Cardiac septum (tissue), 1 donor: Measurements from ENCODE around the gene TNFAIP2. TPM values are rescaled to one million over a fixed set of nuclear protein-coding genes. Genes with fewer than 3 reads are reported as not detected.
A peak's percentile ranks its signal among the peaks of the same experiment; 100 is the strongest.

ENCODE experiments used
- DNase-seq: peaks from one replicate; pipeline ENCODE4 v3.0.0-alpha.2; 2020; ENCODE audit warnings: low spot score
- intact Hi-C: fragments of 100-400 bp; cut with DNase I; formaldehyde crosslinking; loops from one replicate; pipeline ENCODE4 v1.14.0; 2022
- long read RNA-seq: library from polyadenylated mRNA; unstranded; transcript quantifications from one replicate; pipeline ENCODE4 v2.0.0, GENCODE V29; 2021
- total RNA-seq: library from RNA; stranded (reverse); fragmentation: NEBNext Ultra II Directional; extraction: Animal tissue kit (Norgen Biotek cat#: 25700); gene quantifications from one replicate; pipeline ENCODE4 v1.2.1, GENCODE V29; 2021
- donor health status: DM: no; HTN: no; CAD: no.

Gene TNFAIP2, protein sequence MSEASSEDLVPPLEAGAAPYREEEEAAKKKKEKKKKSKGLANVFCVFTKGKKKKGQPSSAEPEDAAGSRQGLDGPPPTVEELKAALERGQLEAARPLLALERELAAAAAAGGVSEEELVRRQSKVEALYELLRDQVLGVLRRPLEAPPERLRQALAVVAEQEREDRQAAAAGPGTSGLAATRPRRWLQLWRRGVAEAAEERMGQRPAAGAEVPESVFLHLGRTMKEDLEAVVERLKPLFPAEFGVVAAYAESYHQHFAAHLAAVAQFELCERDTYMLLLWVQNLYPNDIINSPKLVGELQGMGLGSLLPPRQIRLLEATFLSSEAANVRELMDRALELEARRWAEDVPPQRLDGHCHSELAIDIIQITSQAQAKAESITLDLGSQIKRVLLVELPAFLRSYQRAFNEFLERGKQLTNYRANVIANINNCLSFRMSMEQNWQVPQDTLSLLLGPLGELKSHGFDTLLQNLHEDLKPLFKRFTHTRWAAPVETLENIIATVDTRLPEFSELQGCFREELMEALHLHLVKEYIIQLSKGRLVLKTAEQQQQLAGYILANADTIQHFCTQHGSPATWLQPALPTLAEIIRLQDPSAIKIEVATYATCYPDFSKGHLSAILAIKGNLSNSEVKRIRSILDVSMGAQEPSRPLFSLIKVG
- total RNA-seq, result 31.3 TPM
- long read RNA-seq, partial matches to known transcripts, result 11 of 13 reads
- long read RNA-seq, other reads (novel, unspliced or antisense), result 1 of 13 reads

DNA sequence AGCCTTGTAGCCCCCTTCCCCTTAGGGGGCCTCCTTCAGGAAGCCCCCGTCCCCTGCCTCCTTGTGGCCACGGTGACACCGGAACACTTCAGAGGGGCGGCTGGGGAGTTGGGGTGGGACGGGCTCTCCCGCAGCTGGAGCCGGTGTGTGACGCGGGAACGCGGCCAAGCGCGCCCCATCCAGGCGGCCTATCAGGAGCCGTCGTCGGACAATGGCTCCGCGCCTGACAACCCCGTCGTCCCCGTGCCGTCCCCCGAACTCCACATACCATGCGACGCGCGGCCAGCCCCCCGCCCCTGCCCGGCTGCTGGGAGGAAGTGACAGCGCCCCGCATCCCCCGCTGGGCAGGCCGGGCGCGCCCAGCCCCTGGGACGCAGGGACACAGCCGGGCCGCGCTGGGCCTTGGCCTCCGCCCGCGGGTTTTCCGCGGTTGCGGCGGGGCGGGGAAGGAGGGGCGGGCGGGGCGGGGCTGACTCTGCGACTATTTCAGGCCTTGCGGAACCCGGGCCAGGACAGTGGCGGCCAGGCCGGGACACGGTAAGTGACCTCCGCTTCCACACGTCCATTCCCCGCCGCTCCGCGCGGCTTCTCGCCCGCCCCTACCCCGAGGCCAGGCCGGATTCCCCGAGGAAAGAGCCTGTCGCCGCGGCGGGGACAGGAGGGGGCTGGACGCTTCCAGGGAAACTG is at the start of gene TNFAIP2:
Gene TNFAIP2, plus strand, starts transcription at position 515 of the 687 bp plus-strand sequence. CDS start 2,997 bp downstream, outside the sequence.
- intact Hi-C loops, result no loop called here
- peak; percentile 90 for DNase-seq

DNA sequence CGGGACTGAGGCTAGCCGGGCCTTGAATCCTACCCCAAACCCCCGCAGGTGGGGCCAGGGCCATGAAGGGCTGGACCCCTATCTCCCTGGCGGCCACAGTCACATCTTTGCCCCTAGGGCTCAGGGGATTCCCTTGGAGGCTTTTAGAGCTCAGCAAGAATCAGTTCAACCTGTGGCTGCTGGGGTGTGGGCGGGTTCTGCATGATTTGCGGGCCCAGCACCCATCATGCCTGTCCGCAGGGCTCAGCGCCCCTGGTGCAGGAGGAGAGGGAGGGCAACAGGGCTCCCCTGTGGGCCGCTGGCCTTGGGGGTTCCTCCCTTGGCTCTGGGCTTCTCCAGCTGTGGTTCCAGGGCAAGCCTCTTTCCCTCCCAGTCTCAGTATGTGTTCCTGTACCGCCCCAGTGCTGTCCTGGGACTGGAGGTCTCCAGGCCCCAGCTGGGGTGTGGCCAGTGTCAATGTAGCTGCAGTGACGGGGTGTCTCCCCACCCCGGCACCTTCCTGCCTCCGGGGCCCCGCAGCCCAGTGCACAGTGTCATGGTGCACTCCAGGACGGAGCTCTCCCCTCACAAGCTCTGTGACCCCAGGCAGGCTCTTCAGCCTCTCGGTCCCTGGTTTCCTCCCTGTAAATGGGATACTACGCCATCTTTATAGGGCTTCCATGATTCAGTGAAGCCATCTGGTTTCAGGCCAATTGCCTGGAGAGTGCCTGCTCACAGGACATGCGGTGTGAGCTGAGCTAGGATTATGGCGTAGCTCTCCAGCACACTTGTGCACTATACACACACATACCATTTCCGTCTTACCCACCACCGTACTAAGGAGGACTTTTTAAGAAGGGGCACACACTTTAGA is 49.2 kb upstream of the TNFAIP2 start:
- intact Hi-C loops, result loop anchor here (2.0 kb wide), 1 partner anchor 219 kb away; no protein-coding TSS in a partner anchor
- no peak for DNase-seq

DNA sequence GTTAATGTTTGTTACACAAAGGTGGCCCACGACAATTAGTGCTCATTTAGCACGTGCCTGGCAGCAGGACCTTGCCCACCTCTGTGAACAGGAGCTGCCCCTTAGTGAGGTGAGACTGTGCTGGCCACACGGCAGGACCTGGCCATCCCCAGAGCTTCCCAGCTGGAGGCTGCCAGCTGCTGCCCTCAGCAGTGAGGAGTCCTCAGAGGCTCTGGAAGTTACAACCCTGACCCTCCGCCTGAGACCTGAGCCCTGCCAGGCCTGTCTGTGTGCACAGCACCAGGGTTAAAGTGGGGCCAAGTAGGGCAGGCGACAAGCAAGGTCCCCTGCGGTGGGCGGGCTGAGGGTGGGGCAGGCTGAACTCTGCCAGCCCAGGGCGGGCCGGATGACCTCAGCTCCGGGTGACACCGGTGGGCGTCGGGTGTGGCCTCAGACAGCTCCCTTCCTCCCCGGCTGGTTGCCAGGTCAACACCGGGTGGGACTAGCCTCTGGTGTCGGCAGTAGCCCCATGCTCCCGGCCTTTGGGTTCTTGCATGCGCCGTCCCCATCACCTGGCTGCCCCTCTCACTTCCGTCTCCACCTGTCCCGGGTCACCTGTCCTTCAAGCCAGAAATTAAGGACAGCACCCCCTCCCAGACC is 48.4 kb upstream of the TNFAIP2 start:
- intact Hi-C loops, result loop anchor here (2.0 kb wide), 1 partner anchor 218 kb away; no protein-coding TSS in a partner anchor
- DNase-seq, result peak; percentile 86

DNA sequence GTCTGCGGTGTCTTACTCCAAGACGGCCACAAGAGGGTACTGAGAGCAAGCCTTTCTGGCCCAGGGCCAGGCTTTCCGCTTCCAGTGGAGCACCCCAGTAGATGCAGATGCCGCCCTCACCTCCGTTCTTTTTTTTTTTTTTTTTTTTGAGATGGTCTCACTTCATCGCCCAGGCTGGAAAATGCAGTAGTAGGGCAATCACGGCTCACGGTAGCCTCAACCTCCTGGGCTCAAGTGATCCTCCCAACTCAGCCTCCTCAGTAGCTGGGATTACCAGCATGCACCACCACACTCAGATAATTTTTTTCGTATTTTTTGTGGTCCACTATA is 44.9 kb upstream of the TNFAIP2 start:
- intact Hi-C loops, result no loop called here
- no peak for DNase-seq

DNA sequence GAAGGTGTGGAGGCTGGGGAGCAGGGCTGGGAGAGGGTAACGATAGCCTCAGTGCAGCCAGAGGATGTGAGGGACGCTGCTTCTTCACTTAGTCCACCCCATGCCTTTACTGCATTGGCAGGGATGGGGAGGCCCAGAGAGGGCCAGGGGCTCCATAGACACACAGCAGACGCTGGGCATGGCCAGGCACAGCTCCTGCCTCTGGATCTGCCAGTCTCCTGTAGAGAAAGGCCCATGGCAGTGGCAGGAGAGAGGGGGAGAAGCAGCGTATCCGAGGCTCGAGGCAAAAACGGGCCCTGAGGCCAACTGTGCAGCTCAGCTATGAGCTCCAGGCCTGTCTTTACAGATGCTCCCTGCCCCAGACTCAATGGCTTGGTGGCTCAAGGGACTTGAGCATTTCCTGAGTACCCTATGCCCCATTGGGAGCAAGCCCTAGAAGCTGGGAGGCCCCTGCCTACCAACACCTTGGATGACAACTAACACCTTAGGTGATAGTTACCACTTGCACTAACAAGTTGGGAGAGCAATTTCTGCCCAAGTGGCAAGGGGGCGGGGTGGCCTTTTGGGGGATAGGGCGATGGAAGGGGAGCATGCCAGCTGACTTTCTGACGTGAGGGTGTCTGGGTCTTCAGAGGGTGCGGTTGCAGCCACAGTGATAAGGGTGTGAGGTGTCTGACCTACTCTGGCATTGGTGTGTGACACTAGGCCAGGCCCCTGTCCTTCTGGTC is 44.2 kb upstream of the TNFAIP2 start:
- no peak for DNase-seq
- intact Hi-C loops, result no loop called here

DNA sequence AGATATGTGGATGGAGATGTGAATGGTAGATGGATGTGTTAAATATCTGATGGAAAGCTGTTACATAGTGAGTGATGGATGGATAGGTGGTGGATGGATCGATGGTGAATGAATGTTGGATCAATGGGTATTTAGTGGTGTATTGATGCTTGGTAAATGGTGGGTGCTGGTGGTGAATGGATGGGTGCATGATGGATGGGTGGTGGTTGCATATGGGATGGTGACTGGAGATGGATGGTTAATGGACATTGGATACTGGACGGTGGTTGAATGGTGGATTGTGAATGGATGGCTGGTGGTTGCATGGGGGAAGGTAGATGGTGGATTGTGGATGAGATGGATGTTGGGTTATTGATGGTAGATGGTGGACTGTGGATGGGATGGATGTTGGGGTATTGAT is 41.3 kb upstream of the TNFAIP2 start:
- DNase-seq, result no peak
- intact Hi-C loops, result loop anchor here (10.0 kb wide), 1 partner anchor 393 kb away; no protein-coding TSS in a partner anchor

DNA sequence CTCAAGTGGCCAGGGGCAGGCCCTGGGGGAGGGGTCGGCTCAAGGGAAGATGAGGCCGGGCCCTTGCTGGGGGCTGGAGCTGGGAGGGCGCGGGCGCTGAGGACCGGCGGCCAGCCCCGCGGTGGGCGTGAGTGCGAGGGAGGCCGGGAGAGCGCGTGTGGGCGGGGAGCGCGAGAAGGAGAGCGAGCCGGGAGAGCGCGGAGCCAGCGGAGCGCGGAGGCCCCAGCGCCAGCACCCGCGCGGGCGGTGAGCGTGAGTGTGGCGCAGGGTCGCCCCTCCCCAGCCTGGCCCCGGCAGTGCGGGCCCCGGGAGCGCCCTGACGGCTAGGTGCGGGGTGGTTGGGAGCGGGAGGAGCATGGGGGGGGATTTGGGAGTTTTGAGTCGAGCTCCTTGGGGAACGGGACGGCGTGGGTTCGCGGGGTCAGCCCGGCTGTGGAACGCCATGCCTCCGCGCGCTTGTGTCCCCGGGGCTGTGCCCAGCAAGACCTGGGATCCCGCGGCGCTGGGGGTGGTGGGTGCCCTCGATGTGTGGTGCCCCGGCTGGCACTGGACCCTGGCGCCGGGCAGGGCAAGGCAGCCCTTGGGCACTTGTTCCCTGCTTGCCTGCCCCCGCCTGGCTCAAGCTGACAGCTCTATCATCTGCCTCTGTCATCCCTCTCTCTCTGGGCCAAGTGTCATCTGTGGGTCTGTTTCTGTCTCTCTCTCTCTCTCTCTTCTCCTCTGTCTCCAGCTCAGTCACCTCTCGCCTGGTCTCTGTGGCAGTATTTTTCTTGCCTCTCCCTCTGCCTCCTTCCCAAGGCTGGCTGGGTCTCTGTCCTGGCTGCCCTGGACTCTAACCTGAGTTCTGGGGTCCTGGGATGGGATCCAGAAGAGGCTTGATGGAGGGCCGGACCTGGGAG is 39.0 kb upstream of the TNFAIP2 start, which contains the start of gene LBHD2:
Gene LBHD2, plus strand, starts transcription at position 190 of the 899 bp plus-strand sequence. CDS start 1,803 bp downstream, outside the sequence.
- no peak for DNase-seq
- intact Hi-C loops, result loop anchor here (10.0 kb wide), 1 partner anchor 391 kb away; no protein-coding TSS in a partner anchor

DNA sequence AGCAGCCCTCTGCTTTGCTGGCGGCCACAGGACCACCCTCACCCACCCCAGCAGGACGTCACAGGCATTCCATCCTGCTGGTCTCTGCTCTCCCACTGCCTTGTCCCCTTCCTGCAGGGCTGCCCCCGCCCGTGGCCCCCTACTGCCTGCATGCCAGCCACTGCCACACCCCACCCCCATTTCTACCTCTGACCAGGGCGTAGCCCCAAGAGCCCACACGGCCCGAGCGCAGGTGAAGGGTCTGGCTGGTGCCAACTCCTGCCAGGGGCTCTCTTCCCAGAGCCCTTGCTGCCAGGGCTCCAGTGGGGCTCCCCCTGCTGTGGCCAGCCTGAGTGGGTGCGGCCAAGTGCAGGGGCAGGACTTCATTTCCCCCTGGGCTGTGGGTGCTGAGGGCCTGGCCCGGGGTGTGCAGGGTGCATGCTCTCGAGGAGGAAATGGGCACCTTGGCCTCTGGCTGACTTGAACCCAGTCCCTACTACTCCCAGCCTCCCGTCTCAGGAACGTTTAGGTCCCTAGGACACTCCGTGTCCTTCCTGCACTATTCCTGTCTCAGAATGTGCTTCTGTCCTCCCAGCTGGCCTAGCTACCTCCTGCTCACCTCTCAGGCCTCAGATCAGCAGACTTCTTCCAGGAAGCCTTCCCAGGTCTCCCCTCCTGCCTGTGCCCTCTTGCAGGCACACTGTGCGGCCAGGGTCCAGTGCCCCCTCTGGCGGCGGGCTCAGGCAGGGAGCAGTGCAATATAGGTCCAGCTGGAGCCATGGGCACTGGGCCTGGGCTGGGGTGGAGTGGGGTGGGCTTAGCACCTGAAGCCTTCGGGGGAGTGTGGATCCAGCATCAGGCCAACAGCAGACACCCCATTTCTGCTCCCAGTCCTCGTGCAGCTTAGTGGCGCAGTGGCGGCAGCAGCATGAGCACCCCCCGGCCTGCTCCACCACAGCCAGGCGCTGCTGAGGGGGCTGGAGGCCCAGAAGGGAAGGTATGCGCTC is 37.9 kb upstream of the TNFAIP2 start:
- DNase-seq, result no peak
- intact Hi-C loops, result loop anchor here (10.0 kb wide), 1 partner anchor 389 kb away; no protein-coding TSS in a partner anchor

DNA sequence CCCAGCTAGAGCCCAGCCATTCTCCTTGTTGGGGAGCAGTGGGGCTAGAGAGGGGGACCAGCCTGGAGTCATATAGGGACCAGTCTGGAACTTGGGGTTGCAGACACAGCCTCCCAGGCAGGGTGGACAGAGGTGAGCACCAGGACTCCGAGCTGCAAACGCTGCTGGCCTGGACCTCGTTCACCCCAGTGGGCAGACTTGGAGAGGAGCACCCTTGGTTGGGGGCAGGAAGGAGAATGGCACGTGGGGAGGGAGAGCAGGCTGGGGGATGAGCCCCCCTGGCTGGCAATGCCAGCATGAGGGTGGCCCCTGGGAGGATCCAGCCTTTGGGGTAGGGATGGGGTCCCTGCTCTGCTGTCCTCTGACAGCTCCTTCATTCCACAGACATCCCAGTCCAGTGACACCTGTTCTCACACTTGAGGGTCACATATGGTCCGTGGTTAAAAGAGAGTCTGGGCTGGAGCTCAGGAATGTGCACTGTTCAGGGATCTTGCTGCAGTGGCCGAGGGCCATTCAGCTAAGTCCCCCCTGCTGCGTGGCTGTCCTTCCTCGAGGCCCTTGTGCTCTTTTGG is 36.4 kb upstream of the TNFAIP2 start:
- intact Hi-C loops, result loop anchor here (10.0 kb wide), 1 partner anchor 388 kb away; no protein-coding TSS in a partner anchor
- DNase-seq, result no peak

DNA sequence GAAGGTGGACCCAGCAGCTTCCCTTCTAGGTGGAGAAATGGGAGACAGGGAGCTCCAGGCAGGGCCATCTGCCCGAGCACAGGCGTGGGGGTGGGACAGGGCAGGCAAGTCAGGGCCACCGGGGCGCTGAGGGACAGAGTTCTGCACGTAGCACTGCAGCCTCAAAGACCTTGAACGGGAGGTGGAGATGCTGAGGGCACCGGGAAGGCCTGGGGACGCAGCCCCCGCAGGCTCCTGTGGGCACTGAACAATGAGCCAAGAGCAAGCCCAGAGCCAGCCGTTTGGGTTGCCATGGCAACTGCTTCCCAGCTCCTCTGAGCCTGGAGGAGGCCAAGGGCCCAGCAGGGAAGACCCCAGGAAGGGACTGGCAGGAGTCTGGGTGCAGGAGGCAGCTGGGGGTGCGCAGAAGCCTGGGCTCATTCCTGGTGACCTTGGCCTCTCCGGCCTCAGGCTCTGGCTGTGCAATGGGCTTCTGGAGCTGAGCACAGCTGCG is 35.9 kb upstream of the TNFAIP2 start:
- intact Hi-C loops, result loop anchor here (10.0 kb wide), 1 partner anchor 387 kb away; no protein-coding TSS in a partner anchor
- DNase-seq, result no peak

DNA sequence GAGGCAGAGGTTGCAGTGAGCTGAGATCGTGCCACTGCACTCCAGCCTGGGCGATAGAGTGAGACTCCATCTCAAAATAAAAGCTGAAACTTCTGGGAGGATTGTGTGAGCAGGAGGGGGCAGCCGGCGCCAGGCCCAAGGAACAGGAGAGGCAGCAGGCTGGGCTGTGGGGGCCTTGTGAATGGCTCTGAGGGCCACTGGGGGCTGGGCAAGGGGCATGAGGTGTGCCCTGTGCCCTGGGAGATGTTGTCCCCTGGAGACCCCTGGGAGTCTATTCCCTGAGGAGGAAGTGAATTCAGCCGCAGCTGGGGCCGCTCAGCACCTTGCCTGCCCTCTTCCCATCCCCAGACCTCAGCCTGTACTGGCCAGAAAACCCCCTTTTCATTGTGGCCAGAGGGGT is 34.3 kb upstream of the TNFAIP2 start:
- no peak for DNase-seq
- intact Hi-C loops, result loop anchor here (10.0 kb wide), 1 partner anchor 386 kb away; no protein-coding TSS in a partner anchor

DNA sequence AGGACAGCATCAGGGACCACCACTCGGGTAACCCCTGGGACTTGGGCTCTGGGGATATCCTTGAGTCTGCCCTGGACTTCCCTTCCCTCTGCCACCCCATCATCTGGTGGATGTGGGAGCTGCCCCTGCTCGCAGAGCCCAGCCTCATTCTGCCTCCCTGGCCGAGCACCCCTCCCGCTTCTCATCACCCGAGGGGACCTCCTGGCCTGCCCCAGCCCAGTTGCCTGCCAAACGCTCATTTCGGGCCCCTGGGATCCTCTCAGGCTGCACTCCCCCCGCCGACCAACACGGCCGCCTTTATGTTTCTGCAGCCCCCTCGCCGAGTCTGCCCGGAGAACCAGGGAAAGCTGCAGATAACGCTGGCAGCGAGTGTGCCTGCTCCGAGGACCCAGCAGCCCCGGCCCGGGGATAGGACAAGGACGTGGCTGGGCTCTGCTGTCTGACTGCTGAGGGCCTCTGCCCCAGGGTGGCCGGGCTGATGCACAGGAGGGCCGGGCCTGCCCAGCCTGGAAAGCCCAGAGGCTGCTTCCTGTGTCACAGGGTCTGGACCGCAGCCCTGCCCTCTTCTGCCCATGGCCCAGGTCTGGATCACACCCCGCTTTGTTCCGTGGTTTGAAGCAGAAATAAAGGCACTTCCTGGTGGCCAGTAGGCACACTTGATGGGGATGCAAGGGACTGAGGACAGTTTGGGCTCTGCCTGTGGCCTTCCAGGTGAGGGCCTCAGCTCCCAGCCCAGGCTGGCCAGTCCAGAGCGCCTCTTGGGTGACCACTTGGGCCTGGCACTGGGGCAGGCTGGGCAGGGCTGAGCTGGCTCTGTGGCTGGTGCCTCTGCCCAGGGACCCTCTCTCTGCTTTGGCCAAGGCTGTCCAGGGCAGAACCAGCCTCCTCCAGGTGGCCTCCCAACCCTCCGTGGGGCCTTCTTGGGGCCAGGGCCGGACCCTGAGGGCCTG is 33.6 kb upstream of the TNFAIP2 start:
- no peak for DNase-seq
- intact Hi-C loops, result loop anchor here (10.0 kb wide), 1 partner anchor 385 kb away; no protein-coding TSS in a partner anchor

DNA sequence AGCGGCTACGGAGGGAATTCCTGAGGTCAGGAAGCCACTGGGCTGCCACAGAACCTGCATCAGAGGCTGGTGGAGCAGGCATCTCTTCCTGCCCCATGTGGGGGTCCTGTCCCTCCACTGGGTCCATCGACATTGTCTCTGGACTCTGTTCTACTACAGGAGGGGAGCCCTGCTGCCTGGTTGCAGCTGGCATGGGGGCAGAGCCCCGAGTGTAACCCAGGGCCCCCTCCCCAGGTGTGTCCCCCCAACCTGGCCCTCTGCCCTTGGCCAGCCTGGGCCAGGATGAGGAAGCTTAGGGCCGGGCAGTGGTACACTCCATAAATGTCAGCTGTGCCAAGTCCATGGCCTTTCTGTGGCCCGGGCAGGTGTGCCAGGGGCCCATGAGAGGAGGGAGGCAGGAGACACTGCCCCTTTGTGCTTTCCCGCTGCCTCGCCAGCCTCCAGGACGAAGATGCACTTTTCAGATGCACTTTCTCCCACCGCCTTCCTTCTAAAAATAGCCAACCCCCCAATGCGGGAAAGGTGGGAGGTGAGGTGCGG is 32.7 kb upstream of the TNFAIP2 start:
- DNase-seq, result no peak
- intact Hi-C loops, result no loop called here
